ENCODE measurements around the gene PHACTR2.
A peak's percentile ranks its signal among the peaks of the same experiment; 100 is the strongest.
"Not testable (repeated sequence)": the region's sequence is repeated elsewhere in the genome, so short reads cannot be mapped to it uniquely, and the experiment has no call there.

PHACTR2 gene

DNA sequence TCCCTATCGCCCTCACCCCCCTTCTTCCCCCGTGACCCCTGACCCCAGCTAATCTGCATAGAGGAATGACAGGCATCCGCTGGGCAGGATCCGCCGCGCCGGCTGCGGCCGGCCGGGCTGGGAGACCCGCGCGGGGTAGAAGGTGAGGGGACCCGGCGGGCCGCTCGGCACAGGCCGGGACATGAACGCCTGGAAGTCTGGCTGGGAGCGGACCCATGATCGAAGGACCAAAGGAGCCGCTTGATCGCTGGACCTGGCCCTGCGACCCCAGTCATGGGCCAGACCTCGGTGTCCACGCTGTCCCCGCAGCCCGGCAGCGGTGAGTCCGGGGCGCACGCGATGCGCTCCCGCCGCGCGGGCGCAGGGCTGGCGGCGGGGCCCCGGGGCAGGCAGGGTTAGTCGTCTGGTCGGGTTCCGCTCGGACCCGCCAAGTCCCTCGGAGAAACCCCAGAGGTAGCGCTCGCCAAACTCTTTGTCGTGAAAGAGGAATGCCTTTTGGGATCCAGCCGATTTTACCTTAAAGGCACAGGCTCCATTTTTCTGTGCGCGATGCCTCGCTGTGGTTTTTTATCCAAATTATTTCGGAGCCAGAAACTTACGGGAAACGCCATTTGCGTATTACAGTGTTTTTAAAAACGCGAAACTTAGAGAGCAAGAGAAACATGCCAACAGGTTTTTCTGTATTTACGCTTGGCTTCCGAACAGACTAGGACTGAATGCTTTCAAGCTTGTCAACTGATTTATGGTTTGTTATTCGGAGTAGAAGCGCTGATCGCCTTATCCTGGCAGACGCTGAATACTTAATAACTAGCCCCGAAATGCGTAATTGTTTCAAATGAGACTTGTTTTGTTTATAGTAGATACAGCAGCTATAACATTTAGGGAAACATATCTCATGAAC lies at the start of gene PHACTR2:
PHACTR2 (plus strand) TSS at position 75 of the 901 bp plus-strand sequence; CDS start at position 274, 199 bp downstream.
- DNase-seq (ENCODE audit: low read depth) = no peak

DNA sequence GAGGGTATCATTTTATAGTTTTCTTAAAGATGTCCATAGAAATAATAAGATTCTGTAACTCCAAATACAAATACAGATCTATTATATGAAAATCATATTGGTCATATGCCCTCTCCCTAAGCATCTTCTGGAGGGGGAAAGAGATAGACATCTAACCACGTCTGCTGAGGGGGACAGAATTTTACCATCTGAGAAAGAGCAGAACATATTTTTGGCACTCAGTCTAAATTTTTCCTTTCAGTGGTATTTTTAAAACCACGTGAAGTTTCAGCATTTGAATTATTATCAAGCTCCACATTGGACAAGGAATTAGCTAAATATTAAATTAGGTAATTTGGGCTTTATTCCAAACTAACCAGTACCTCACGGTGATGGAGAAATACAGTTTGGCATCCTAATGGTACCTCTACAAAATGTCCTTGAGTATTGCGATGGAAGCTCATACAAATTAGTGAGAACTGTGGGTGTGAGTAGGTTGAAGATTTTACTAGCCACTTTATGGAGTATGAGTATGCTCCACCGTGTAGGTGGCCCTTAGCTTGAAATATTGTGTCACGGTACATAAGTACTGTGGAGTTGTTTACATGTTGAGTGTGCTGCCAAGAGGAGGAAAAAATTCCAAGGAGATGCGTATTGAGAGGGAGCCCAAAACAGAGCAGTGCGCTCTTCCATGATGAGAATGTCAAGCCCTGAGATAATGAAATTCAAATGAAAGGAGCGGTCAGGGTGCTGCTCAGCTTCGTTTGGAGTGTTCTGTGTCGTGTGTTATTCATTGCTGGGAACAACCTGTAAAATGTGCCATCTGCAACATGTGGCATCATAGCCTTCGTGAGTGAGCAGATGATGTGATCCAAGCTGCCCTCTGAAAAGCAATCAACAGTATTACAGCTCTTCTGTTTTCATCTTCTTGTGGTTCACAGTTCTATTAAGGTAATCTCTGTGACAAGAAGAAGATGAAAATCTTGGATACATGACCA lies 48.4 kb upstream of the PHACTR2 start:
- peak; percentile 60 for DNase-seq (ENCODE audit: low read depth)

DNA sequence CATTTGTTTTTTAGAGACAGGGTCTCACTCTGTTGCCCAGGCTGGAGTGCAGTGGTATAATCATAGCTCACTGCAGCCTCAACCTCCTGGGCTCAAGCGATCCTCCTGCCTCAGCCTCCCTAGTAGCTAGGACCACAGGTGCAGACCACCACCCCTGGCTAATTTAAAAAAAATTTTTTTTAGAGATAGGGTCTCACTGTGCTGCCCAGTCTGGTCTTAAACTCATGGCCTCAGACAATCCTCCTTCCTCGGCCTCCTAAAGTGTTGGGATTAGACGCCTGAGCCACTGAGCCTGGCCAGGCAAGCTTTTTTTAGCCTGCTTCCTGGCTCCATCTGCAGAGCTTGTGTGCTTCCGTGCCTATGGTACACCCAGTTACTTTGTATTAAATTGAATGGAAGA lies 46.6 kb upstream of the PHACTR2 start:
- DNase-seq (ENCODE audit: low read depth) = not testable (repeated sequence)

GRCh38 chr6:143632894-143633293 lies 44.9 kb upstream of the PHACTR2 start:
- DNase-seq (ENCODE audit: low read depth) = no peak

- DNase-seq (ENCODE audit: low read depth) = no peak
These were observed 43.3 kb upstream of the PHACTR2 start for GRCh38 chr6:143634486-143634885.

DNA sequence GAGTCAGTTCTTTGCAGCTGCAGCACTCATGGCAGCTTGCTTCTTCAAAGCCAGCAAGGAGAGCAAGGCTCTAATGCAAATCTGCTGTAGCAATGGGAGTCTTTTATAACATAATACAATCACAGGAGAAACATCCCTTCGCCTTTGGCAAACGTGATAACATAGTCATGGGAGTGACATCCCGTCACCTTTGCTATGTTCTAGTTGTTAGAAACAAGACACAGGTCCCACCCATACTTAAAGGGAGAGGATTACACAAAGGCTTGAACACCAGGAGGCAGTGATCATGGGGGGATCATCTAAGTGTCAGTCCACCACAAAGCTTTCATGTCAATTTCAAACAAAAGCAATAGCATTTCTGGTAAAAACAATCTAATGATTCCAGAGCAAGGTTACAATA lies 40.1 kb upstream of the PHACTR2 start:
- DNase-seq (ENCODE audit: low read depth) = no peak

- no peak for DNase-seq (ENCODE audit: low read depth)
These were observed 35.4 kb upstream of the PHACTR2 start for GRCh38 chr6:143642403-143642802.

DNA sequence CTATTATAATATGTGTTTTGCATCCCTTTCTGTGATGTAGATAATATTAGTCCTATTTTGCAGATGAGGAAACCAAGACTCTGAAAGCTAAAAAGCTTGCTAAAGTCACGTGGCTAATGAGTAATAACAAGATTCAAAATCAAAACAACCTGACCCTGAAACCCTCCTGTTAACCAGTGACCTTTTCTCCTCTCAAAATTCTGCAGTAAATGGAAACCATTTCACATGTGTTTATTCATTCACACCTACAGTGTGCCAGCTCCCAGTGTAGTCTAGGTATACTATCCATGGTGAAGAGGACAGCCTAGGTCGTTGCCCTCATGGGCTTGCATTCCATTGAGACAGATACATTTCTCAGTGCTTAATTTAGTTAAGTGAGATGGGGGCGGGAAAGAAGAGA lies 30.6 kb upstream of the PHACTR2 start:
- no peak for DNase-seq (ENCODE audit: low read depth)

DNA sequence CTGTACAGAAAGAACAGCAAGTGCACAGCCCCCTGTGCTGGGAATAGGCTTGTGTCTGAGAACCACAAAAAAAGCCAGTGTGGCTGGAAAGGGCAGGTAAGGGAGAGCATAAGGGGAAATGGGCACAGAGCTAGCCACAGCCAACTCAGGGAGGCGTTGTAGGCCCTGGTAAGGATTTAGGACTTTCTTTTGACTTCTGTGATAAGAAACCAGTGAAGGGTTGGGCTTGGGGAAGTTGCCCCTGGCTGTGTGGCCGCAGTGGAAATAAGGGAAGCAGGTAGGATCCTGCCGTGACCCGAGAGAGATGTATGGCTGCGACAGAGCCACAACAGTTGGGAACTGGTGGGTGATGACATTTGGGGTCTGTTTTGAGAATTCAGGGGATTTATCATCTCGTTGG lies 30.0 kb upstream of the PHACTR2 start:
- no peak for DNase-seq (ENCODE audit: low read depth)

DNA sequence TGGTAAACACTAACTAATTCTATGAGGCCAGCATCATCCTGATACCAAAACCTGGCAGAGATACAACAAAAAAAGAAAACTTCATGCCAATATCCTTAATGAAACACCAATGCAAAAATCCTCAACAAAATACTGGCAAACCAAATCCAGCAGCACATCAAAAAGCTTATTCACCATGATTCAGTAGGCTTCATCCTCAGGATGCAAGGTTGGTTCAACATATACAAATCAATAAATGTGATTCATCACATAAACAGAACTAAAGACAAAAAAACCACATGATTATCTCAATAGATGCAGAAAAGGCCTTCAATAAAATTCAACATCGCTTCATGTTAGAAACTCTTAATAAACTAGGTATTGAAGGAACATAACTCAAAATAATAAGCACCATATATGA lies 28.4 kb upstream of the PHACTR2 start:
- DNase-seq (ENCODE audit: low read depth) = not testable (repeated sequence)

DNA sequence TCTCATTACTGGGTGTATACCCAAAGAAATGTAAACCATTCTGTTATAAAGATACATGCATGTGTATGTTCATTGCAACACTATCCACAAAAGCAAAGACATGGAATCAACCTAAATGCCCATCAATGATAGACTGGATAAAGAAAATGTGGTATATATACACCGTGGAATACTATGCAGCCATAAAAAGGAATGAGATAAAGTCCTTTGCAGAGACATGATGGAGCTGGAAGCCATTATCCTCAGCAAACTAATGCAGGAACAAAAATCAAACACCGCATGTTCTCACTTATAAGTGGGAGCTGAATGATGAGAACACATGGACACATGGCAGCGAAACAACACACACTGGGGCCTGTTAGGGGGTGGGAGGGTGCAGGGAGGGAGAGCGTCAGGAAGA lies 26.4 kb upstream of the PHACTR2 start:
- not testable (repeated sequence) for DNase-seq (ENCODE audit: low read depth)

DNA sequence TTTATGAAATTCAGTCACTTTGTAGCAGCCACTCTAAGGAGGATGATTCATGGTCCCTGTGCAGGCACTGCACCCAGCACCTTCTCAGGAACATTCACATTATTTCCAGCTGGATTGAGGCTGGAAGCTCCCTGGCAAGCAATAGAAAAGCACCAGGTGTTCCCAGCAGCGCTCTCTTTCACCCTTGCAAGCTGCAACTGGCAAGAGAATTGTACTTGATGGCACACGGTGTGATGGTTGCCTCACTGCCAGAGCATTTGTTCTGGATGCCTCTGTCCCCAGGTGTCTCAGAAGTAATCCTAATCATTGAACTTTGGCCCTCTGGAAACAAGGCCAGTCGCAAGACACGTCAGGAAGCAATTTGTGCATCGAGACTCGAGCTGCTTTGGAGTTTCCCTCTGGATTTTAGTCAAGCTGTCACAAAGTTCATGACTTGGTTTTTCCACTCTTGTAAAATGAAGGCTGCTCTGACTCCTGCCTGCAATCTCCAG lies 24.9 kb upstream of the PHACTR2 start:
- DNase-seq (ENCODE audit: low read depth) = no peak

DNA sequence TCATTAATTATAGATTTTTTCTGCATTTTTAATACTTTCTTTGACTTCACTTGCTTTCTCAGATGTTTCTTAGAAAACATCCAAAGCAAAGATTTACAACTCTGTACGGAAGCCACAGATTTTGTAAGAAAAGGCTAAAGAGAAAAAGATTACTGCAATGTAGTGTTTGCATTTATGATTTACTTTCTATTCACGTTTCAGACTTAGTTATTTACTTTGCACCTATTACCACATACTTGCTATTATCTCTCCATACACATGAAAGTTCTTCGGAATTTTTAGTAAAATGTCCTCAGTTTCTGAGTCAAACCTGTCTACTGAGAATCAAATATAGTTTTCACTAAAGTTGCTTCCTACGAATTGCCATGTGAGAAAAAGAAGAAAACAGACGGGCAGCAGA lies 22.2 kb upstream of the PHACTR2 start:
- no peak for DNase-seq (ENCODE audit: low read depth)

- no peak for DNase-seq (ENCODE audit: low read depth)
These were observed 21.7 kb upstream of the PHACTR2 start for GRCh38 chr6:143656026-143656425.

- no peak for DNase-seq (ENCODE audit: low read depth)
These were observed 20.0 kb upstream of the PHACTR2 start for GRCh38 chr6:143657809-143658208.

- not testable (repeated sequence) for DNase-seq (ENCODE audit: low read depth)
These were observed 17.6 kb upstream of the PHACTR2 start for GRCh38 chr6:143660170-143660569.

DNA sequence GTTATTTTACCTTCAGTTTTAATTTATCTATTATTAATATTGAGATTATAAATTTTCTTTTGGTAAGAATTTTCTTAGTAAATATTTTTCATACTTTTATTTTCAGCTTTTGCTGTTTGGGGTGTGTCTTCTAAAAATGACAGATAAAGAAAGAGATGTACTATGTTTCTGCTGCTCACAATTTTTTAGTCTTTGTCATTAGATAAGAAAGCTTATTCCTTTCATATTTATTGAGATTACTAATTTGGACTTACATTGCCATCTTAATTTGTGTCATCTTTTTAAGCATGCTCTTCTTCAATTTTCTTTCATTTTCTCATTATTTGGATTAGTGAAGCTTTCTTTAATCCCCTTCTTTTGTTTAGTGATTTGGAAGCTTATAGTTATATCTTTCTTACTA lies 13.6 kb upstream of the PHACTR2 start:
- no peak for DNase-seq (ENCODE audit: low read depth)

DNA sequence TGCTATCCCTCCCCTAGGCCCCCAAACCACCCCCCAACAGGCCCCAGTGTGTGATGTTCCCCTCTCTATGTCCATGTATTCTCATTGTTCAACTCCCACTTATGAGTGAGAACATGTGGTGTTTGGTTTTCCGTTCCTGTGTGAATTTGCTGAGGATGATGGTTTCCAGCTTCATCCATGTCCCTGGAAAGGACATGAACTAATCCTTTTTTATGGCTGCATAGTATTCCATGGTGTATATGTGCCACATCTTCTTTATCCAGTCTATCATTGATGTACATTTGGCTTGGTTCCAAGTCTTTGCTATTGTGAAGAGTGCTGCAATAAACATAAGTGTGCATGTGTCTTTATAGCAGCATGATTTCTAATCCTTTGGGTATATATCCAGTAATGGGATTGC lies 11.8 kb upstream of the PHACTR2 start:
- DNase-seq (ENCODE audit: low read depth) = not testable (repeated sequence)

GRCh38 chr6:143669483-143669882 lies 8.3 kb upstream of the PHACTR2 start:
- DNase-seq (ENCODE audit: low read depth) = not testable (repeated sequence)

GRCh38 chr6:143673669-143674068 lies 4.1 kb upstream of the PHACTR2 start:
- DNase-seq (ENCODE audit: low read depth) = peak; percentile 64

DNA sequence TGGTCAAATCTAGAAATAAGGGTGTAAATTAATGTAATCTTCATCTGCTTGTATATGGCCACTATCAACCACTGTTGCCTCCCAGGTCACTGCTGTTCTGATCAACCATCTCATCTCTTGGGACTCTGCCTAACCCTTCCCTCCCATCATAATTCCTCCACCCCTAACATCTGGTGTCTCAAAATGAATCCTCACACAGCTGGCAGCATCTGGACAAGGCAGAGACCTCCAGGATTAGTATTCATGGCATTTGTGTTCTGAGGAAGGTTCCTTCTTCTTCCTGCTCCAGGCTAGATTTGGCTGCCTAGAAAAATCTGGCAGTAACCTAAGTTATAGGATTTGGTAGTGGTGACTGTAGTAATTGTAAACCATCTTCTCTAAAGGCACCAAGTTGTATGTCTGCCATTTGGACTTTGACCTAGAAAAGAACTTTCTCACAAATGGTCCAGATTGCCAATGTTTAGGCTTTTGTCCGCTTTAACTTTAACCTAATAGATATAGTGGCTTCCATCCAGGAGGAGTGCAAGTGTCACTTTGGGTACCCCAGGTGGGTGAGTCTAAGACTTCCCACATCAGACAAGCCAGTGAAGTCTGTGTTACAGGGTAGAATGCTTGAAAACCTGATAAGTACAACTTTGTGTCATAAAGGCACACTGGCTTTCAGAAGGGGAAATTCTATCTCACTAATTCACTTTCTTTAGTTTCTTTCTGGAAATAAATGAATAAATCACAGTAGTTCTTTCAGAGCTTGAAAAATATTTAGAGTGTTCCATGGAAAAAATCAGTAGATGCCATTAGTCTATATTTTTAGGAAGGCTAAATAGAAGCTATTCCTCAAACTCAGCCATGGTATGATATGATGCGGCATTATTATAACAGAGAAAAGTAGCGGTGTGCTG lies 3.0 kb upstream of the PHACTR2 start:
- no peak for DNase-seq (ENCODE audit: low read depth)
